Trophoblast cell (in vitro differentiated cells and primary cell): Measurements from ENCODE around the gene PCNX4.

Experiments
- DNase-seq, 2 donors: peaks; one replicate each; pipeline ENCODE4 v3.0.0-alpha.2; 2016
- H2AFZ ChIP-seq: 2 replicates; pipeline ENCODE4 v1.6.1; 2013; ENCODE audit warnings: low read length, moderate library complexity, mild to moderate bottlenecking; ENCODE audit not compliant: insufficient read depth, poor library complexity
- H2AK5ac ChIP-seq: 2 replicates; pipeline ENCODE4 v1.6.1; 2013; ENCODE audit warnings: mild to moderate bottlenecking, low read length
- H2BK120ac ChIP-seq: 2 replicates; pipeline ENCODE4 v1.6.1; 2013; ENCODE audit warnings: low read length, mild to moderate bottlenecking, moderate library complexity; ENCODE audit not compliant: insufficient read depth, poor library complexity
- H2BK12ac ChIP-seq: 2 replicates; pipeline ENCODE4 v1.6.1; 2013; ENCODE audit warnings: mild to moderate bottlenecking, low read length, moderate library complexity
- H2BK5ac ChIP-seq: 2 replicates; pipeline ENCODE4 v1.6.1; 2013; ENCODE audit warnings: low read length, low read depth, moderate library complexity, mild to moderate bottlenecking; ENCODE audit not compliant: poor library complexity
- H3K14ac ChIP-seq: 2 replicates; pipeline ENCODE4 v1.6.1; 2013; ENCODE audit warnings: mild to moderate bottlenecking, low read length
- H3K18ac ChIP-seq: 2 replicates; pipeline ENCODE4 v1.6.1; 2013; ENCODE audit warnings: mild to moderate bottlenecking, low read length
- H3K23ac ChIP-seq: 2 replicates; pipeline ENCODE4 v1.6.1; 2013; ENCODE audit warnings: low read length
- H3K27ac ChIP-seq: 2 replicates; pipeline ENCODE4 v1.5.1; 2013; ENCODE audit warnings: low read depth, mild to moderate bottlenecking, inconsistent platforms, low read length, moderate library complexity
- H3K27me3 ChIP-seq: 2 replicates; pipeline ENCODE4 v1.6.1; 2013; ENCODE audit warnings: inconsistent platforms, mild to moderate bottlenecking, low read length, moderate library complexity; ENCODE audit not compliant: insufficient read depth
- H3K36me3 ChIP-seq, 2 experiments: 1 replicate in 1 of 2; 2 replicates in 1 of 2; pipeline ENCODE4 v1.6.1; 2013; ENCODE audit warnings: low read length in 2 of 2, mild to moderate bottlenecking in 2 of 2, moderate library complexity in 1 of 2; ENCODE audit not compliant: insufficient read depth in 2 of 2, control insufficient read depth in 1 of 2
- H3K4ac ChIP-seq: 2 replicates; pipeline ENCODE4 v1.6.1; 2013; ENCODE audit warnings: low read depth, mild to moderate bottlenecking, low read length, moderate library complexity
- H3K4me1 ChIP-seq, 2 experiments: 1 replicate in 1 of 2; 2 replicates in 1 of 2; pipeline ENCODE4 v1.6.1; 2013; ENCODE audit warnings: low read length in 2 of 2, mild to moderate bottlenecking in 2 of 2, moderate library complexity in 1 of 2; ENCODE audit not compliant: insufficient read depth in 2 of 2, control insufficient read depth in 1 of 2
- H3K4me2 ChIP-seq: 2 replicates; pipeline ENCODE4 v1.6.1; 2013; ENCODE audit warnings: inconsistent platforms, mild to moderate bottlenecking, low read length, moderate library complexity
- H3K4me3 ChIP-seq: 2 replicates; pipeline ENCODE4 v1.5.1; 2013; ENCODE audit warnings: mild to moderate bottlenecking, low read depth, low read length, inconsistent platforms
- H3K79me1 ChIP-seq: one replicate; pipeline ENCODE4 v1.6.1; 2013; ENCODE audit warnings: low read length
- H3K79me2 ChIP-seq: 2 replicates; pipeline ENCODE4 v1.6.1; 2013; ENCODE audit warnings: low read length, mild to moderate bottlenecking; ENCODE audit not compliant: control insufficient read depth, insufficient read depth, poor library complexity
- H3K9ac ChIP-seq: 2 replicates; pipeline ENCODE4 v1.6.1; 2013; ENCODE audit warnings: mild to moderate bottlenecking, low read length
- H3K9me3 ChIP-seq: 2 replicates; pipeline ENCODE4 v1.6.1; 2013; ENCODE audit warnings: low read depth, mild to moderate bottlenecking, control low read depth, inconsistent platforms, low read length; ENCODE audit not compliant: insufficient read depth
- H4K12ac ChIP-seq: 2 replicates; pipeline ENCODE4 v1.6.1; 2013; ENCODE audit warnings: low read depth, mild to moderate bottlenecking, low read length, moderate library complexity
- H4K8ac ChIP-seq: 2 replicates; pipeline ENCODE4 v1.6.1; 2013; ENCODE audit warnings: low read depth, mild to moderate bottlenecking, low read length, moderate library complexity
- H4K91ac ChIP-seq: one replicate; pipeline ENCODE4 v1.6.1; 2013; ENCODE audit warnings: low read depth, mild to moderate bottlenecking, low read length, moderate library complexity
- WGBS: extraction: QIAGEN DNeasy Blood & Tissue Kit; methylation state at CpG from one replicate; pipeline ENCODE4 v1.1.7; 2013; ENCODE audit warnings: missing lambda C conversion rate; ENCODE audit not compliant: insufficient read length, insufficient coverage; ENCODE audit errors: extremely low coverage; 5-methylcytosine and 5-hydroxymethylcytosine counted together

PCNX4 gene

DNA sequence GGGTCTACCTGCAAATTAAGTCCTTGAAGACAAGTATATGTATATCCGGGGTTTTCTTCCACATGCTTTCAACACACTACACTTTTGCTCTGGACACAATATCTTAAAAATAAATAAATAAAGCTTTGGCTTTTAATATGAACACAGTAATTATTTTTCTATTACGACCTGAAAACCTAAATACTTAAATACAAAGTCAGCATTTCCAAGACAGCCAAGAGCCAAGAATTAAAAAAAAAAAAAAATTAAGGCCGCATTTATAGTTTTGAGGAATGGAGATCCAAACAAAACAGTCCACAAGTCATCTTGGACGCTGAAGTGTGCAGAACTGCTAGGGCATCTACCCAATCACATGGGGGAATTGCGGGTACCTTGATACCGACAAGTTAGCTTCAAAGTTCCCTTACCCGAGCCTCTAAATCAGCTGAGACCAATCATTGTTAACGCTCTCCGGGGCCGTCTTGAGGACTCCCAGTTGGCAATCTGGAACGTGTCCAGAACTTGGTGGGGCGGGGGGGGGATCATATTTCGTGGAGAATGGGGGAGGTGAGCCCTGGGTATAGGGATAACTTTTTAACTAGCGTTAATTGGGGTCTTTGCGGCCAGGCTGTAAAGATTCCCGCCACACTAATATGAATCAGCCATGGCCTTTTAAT lies 731 bp upstream of the PCNX4 start:
- Histone ChIP-seq H3K79me1 (peaks cover 16% of the 10 kb centered on the region), H2AFZ (peak overlapping the region; percentile 24)
- no CpG with 5 or more reads among the region's 16 CpGs for WGBS

DNA sequence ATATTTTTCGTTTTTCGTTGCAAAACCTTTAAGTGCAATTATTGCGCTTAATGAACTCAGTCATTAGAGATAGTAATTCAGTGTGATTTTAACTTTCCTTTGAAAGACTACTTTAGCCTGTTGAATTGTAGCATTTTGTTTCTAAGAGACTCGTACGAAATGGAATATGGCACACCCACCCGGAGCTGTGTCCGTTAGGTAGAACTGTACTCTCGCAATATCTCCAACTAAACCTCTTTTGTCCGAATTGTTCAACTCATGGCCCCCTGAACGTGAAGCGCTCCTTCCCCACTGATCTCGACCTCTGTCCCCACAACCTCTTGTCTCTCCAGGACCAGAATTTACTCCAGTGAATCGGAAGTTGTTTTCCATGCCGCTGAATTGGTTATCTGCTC lies 800 bp downstream of the PCNX4 start:
- Histone ChIP-seq H3K9ac (peak overlapping the region; percentile 92), H2AFZ (peak overlapping the region; percentile 89), H2BK5ac (peak overlapping the region; percentile 66), H3K4me2 (peak overlapping the region; percentile 93), H3K4ac (peak overlapping the region; percentile 81), H2BK120ac (peak overlapping the region; percentile 82), H3K14ac (peak overlapping the region; percentile 97), H3K4me1 (peaks cover 2 to 10% of the 10 kb centered on the region in 2 experiments), H3K18ac (no peak overlapping the region), H3K27ac (peak overlapping the region; percentile 97), H4K91ac (peak overlapping the region; percentile 90), H2BK12ac (no peak overlapping the region), H3K9me3 (no peaks in the 10 kb centered on the region), H4K12ac (peak overlapping the region; percentile 80), H3K36me3 (peaks cover 0 to 2% of the 10 kb centered on the region in 2 experiments), H3K4me3 (peak overlapping the region; percentile 83), H3K27me3 (no peaks in the 10 kb centered on the region), H2AK5ac (no peak overlapping the region), H4K8ac (peak overlapping the region; percentile 92), H3K79me2 (peaks cover 14% of the 10 kb centered on the region), H3K23ac (no peak overlapping the region), H3K79me1 (peaks cover 16% of the 10 kb centered on the region)
- DNase-seq: no peak
- no CpG with 5 or more reads among the region's 14 CpGs for WGBS

More for the DNA sequence above, 731 bp upstream of the PCNX4 start:
- Histone ChIP-seq H3K9ac (peak overlapping the region; percentile 73), H3K14ac (peak overlapping the region; percentile 52), H4K91ac (peak overlapping the region; percentile 64), H3K79me2 (peaks cover 12% of the 10 kb centered on the region), H3K23ac (no peak overlapping the region), H2AK5ac (no peak overlapping the region), H4K12ac (peak overlapping the region; percentile 51), H3K18ac (no peak overlapping the region), H3K27me3 (no peaks in the 10 kb centered on the region), H3K36me3 (no peaks in the 10 kb centered on the region), H3K4me3 (peak overlapping the region; percentile 83), H3K27ac (peak overlapping the region; percentile 97), H2BK12ac (no peak overlapping the region), H3K4me2 (peak overlapping the region; percentile 70), H3K4me1 (peaks cover 2 to 8% of the 10 kb centered on the region in 2 experiments), H3K9me3 (no peaks in the 10 kb centered on the region), H2BK120ac (peak overlapping the region; percentile 57), H3K4ac (peak overlapping the region; percentile 31), H2BK5ac (peak overlapping the region; percentile 21), H4K8ac (peak overlapping the region; percentile 88)
- peak in 1 of 2 donors; percentile 40 for DNase-seq

DNA sequence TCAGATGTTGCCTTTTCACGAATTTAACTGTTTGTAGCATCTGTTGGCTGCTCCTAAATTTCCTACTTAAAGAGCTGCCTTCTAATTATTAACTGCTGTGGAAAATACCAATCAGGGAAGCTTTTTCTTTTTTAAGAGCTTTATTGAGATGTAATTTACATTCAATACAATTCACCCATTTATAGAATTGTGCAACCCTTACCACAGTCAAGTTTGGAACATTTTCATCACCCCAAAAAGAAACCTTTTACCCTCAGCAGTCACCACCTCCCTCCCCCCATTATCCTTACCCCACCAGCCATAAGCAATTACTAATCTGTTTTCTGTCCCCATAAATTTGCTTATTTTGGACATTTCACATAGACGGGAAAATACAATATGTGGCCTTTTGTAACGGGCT lies 1.4 kb downstream of the PCNX4 start:
- Histone ChIP-seq H3K18ac (no peak overlapping the region), H3K9ac (peak overlapping the region; percentile 73), H2BK5ac (no peak overlapping the region), H2AK5ac (no peak overlapping the region), H4K8ac (no peak overlapping the region), H3K14ac (no peak overlapping the region), H3K4ac (peak overlapping the region; percentile 81), H3K4me1 (peaks cover 2 to 10% of the 10 kb centered on the region in 2 experiments), H2BK120ac (no peak overlapping the region), H3K4me2 (peak overlapping the region; percentile 93), H3K4me3 (peak overlapping the region; percentile 80), H3K23ac (no peak overlapping the region), H3K27me3 (no peaks in the 10 kb centered on the region), H3K79me1 (peaks cover 16% of the 10 kb centered on the region), H3K36me3 (peaks cover 0 to 5% of the 10 kb centered on the region in 2 experiments), H4K91ac (no peak overlapping the region), H2BK12ac (peak overlapping the region; percentile 53), H4K12ac (no peak overlapping the region), H2AFZ (no peak overlapping the region), H3K9me3 (no peaks in the 10 kb centered on the region), H3K27ac (peak overlapping the region; percentile 97), H3K79me2 (peaks cover 14% of the 10 kb centered on the region)
- DNase-seq: no peak
- WGBS: no CpG with 5 or more reads among the region's 3 CpGs

DNA sequence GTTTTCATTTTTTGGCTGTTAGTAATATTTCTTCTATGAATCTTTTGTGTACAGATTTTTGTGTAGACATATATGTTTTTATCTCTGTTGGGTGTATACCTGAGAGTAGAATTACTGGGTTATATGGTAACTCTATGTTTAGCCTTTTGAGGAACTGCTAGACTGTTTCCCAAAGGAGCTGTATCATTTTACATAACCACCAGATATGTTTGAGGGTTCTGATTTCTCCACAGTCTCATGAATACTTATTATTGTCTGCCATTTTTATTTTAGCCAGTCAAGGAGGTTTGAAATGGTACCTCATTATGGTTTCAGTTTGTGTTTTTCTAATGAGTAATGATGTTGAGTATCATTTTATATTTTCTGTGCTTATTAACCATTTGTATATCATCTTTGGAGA lies 1.9 kb downstream of the PCNX4 start:
- no peak overlapping the region for H4K8ac ChIP-seq

More for the DNA sequence above, 1.9 kb downstream of the PCNX4 start:
- Histone ChIP-seq H4K12ac (no peak overlapping the region), H3K4me3 (no peak overlapping the region), H2BK12ac (no peak overlapping the region), H3K14ac (no peak overlapping the region), H2BK120ac (no peak overlapping the region), H3K23ac (no peak overlapping the region), H3K9me3 (no peaks in the 10 kb centered on the region), H3K36me3 (peaks cover 2 to 5% of the 10 kb centered on the region in 2 experiments), H3K4ac (no peak overlapping the region), H2AK5ac (no peak overlapping the region), H3K79me1 (peaks cover 16% of the 10 kb centered on the region), H3K4me1 (peaks cover 2 to 10% of the 10 kb centered on the region in 2 experiments), H2AFZ (no peak overlapping the region), H3K18ac (no peak overlapping the region), H3K27me3 (no peaks in the 10 kb centered on the region), H2BK5ac (no peak overlapping the region), H3K27ac (no peak overlapping the region), H4K91ac (no peak overlapping the region), H3K79me2 (peaks cover 14% of the 10 kb centered on the region), H3K4me2 (no peak overlapping the region), H3K9ac (no peak overlapping the region)
- no peak for DNase-seq
